NCI-H146 treated with DMSO at 0.1 percent for 48 hours (cell line): ENCODE data around the gene GALNT15.

Source experiments
- DNase-seq: peaks from one replicate; lab custom pipeline; 2025; ENCODE audit not compliant: unreplicated experiment; lab: John Stamatoyannopoulos, UW

The GALNT15 gene

DNA sequence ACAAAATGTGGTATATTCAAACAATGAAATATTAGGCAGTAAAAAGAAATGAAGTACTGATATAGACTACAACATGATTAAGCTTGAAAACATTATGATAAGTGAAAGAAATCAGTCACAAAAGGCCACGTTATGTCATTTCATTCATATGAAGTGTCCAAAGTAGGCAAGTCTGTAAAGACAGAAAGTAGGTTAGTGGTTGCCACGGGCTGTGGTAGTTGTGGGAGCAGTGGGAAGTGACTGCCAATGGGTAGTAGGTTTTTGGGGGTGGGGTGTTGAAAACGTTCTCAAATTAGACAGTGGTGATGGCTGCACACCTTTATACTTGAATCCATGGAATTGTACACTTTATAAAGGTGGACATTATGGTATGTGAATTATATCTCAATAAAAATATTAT, 12.1 kb downstream of the GALNT15 start:
- no peak for DNase-seq

DNA sequence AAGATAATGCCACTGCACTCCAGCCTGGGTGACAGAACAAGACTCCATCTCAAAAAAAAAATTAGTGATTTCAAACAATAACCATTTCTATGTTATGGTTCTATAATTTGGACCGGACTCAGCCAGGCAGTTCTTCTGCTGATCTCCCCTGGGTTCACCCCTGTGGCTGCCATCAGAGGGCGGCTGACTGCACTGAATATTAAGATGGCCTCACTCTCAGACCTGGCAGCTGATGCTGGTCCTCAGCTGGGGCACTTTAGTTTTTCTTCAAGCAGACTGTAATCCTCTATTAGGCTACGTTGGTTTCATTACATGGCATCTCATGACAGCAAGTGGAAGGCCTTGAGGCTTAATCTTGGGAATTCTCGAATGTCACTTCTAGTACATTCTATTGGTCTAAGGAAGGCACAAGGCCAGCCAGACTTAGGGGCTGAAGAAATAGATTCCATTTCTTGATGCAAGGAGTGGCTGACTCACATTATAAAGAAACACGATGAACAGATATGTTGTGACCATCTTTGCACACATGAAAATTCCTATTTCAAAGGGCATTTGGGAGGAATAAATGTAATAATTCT, 12.8 kb downstream of the GALNT15 start:
- no peak for DNase-seq

DNA sequence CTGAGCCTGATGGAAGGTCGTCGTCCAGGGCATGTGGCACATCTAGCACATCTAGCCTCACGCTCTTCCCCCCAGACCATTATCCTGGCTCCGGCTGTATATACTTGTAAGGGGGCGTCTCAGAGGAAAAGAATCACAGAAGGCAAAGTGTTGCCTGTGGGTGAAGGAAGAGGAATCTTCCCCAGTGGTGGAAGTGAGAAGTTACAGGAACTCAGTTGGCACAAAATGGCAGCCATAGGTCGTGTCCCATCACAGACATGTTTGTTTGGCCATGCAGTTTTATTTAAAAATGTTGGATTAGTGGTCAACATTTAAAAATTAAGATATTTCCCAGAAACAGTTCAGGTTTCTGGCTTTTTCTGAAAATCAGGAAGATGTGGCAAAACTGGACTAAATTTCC, 13.6 kb downstream of the GALNT15 start:
- no peak for DNase-seq

- no peak for DNase-seq
These were observed 14.7 kb downstream of the GALNT15 start for GRCh38 chr3:16189201-16189600.

GRCh38 chr3:16190704-16191103, 16.2 kb downstream of the GALNT15 start:
- DNase-seq, result no peak

GRCh38 chr3:16191591-16191990, 17.1 kb downstream of the GALNT15 start:
- no peak for DNase-seq

GRCh38 chr3:16192176-16192811, 17.8 kb downstream of the GALNT15 start:
- DNase-seq, result no peak

DNA sequence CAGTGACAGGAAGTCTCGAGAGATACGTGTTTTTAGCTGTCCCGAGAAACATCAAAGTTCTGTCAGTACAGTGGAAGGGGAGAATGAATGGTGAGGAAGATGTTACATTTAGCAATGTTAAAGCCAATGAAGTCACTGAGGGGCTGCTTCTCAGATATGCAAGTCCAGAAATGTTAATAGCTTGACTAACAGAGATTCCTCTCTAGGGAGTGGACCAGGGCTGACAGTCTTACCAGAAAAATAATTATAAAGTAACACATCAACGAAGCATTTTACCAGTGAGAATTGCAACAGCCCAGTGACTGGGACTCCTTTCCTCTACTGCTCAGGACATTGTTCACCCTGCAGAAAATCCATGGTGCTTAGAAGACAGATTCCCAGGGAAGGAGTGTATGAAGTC, 23.9 kb downstream of the GALNT15 start:
- DNase-seq, result no peak

- DNase-seq, result no peak
These were observed 25.3 kb downstream of the GALNT15 start for GRCh38 chr3:16199769-16200168.

GRCh38 chr3:16200411-16200810, 25.9 kb downstream of the GALNT15 start:
- no peak for DNase-seq

- no peak for DNase-seq
These were observed 28.6 kb downstream of the GALNT15 start for GRCh38 chr3:16203031-16203430.

- no peak for DNase-seq
These were observed 29.5 kb downstream of the GALNT15 start for GRCh38 chr3:16203671-16204629.

DNA sequence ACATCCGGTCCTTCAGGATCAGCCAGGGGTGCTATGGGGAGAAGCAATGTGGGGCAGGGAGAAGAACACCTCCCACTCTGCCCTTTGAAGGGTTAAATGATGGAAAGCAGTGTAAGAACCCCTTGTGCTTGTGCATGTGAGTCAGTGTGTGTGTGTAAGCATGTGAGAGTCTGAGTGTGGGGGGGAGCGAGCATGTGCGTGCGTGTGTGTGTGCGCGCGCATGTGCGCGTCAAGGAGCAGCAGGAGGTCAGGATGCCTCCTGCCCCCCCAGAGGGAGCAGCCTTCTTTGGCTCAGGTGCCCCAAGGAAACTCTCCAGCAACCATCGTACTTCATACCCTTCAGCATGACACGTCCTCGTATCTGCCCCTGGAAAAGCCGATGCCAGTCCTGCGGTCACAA, 30.3 kb downstream of the GALNT15 start:
- no peak for DNase-seq

- no peak for DNase-seq
These were observed 30.8 kb downstream of the GALNT15 start for GRCh38 chr3:16205156-16205870.

DNA sequence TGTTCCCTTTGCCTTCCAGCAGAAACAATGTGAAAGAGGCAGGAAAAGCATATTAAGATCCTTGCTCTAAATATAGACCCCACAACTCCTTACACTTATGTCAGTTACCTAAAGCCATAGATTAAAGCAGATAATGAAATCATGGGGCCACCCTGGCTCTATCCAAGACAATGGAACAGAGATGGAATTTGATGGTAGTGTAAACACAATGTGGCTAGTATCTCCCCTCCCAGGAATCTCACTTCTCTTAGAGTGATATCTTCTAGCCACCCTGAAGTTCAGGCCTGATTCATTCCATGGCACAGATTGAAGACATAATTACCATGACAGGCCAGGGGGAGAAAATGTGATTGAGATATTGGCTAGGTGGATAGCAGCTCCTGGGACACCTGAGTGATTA, 32.6 kb downstream of the GALNT15 start:
- no peak for DNase-seq

DNA sequence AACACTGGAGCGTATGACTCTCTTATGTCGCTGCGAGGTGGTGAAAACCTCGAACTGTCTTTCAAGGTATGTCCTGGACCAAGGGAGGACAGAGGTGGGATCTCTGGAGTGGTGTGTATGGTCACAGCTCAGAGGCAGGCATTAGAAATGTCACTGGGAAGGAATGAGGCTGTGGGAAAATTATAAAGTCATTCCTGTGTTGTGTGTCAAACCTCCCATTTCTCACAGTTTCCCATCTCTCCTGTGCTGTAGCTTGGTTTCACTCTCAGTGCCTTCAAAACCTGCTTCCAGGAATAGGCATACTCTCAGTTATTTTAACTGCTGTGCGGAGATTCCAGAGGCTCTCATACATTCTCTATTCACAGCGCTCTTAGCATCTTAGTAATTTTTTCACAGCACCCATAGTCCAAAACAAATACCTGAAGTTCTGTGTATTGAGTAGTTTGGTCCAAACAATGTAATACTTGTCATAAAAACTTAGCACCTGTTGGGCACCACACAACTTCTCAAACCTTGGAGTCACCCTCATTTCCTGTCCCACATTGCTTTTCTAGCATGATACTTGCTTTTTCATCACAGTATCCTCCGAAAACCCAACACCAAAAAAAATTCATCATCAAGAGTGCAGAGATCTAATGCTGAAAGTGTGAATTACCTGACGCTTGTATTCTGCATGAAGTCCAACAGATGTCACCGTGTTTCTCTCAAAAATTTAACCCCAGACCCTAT, 36.9 kb downstream of the GALNT15 start:
- no peak for DNase-seq

- no peak for DNase-seq
These were observed 39.9 kb downstream of the GALNT15 start for GRCh38 chr3:16214366-16214765.

DNA sequence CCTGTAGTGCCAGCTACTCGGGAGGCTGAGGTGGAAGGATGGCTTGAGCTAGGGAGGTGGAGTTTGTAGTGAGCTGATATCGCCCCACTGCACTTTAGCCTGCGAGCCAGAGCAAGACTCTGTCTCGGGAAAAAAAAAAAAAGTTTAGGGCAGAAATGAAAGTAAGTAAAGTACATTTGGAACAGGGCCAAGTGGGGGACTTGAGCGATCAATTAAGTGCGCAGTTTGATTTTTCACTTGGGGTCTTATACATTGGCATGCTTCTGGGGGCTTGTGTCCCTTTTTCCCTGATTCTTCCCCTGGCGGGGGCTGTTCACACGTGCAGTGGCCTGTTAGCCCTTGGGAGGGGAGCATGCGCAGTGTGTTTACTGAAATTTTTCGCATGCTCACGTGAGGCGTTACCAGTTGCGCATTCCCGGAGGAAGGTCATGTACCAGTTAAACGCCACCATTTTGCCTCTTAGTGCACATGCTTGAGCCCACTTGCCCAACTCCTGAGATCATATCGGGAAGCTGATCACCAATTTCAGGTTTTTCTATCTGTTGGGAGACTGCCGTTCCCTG, 42.0 kb downstream of the GALNT15 start:
- DNase-seq, result no peak

DNA sequence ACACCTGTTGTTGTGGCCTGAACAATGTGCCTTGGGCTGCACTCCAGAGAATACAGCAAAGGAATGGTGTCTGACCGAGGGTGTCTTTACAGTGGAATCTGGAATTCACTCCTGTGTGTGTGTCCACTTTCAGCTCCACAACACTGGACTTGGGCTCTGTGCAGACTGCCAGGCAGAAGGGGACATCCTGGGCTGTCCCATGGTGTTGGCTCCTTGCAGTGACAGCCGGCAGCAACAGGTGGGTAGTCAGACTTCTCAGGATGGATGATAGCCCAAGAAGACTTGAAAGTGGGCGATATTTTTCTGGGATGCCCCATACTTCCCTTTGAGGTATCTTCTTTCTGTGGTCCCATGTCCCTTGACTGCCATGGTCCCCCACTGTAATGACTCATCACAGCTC, 45.3 kb downstream of the GALNT15 start:
- DNase-seq, result no peak

DNA sequence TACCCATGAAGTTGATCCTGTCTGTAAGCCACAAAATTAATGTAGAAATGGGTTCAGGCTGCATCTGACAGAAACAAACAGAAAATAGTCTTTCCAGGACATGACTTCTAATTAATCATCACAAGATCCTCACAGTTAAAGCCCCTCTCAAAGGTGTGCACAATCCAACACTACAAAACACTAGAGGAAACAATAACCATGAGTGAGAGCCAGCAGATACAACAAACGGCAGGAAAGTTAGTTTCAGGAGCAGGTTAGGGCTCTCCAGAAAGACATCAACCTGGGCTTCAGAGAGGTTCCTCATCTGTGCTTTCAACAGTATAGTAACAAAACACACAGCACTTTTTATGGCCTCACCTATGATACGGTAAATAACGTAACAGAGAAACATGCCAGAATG, 47.5 kb downstream of the GALNT15 start:
- no peak for DNase-seq
